GM12878 (cell line): ENCODE measurements around the gene ABCC11. TPM values are rescaled to one million over a fixed set of nuclear protein-coding genes. Genes with fewer than 3 reads are reported as not detected.
A peak's percentile ranks its signal among the peaks of the same experiment; 100 is the strongest.

Experiments used
- ATAC-seq: fragments of 200-7000 bp; cut with Tn5 transposase; 3 replicates; pipeline ENCODE4 v1.9.1; 2020; ENCODE audit warnings: mild to moderate bottlenecking, moderate library complexity
- BruUV-seq: library from RNA; stranded (reverse); fragments of 400-500 nt; replicated peaks from 2 replicates; lab custom pipeline; 2021; lab: Mats Ljungman, UMichigan
- CTCF ChIA-PET: fragments of 300-600 bp; sonication (Branson Sonifier 250); formaldehyde crosslinking; extraction: SDS; loops from one replicate; lab custom pipeline; 2021; ENCODE audit warnings: inconsistent platforms; lab: Yijun Ruan, JAX
- POLR2A ChIA-PET: fragments of 350-600 bp; formaldehyde crosslinking; extraction: SDS; loops from one replicate; lab custom pipeline; 2021; ENCODE audit warnings: inconsistent platforms; lab: Charles Lee
- RAD21 ChIA-PET: fragments of 300-600 bp; sonication (Branson Sonifier 250); formaldehyde crosslinking; loops from one replicate; lab custom pipeline; 2023; ENCODE audit warnings: antibody characterized with exemption; ENCODE audit not compliant: unreplicated experiment; lab: Charles Lee
- SMC1A ChIA-PET: fragments of 300-600 bp; sonication (Branson Sonifier 250); formaldehyde crosslinking; loops from one replicate; lab custom pipeline; 2023; ENCODE audit not compliant: unreplicated experiment, uncharacterized antibody; lab: Charles Lee
- DNase-seq: peaks from one replicate; pipeline ENCODE4 v3.0.0-alpha.2; 2011; ENCODE audit warnings: low read depth, low spot score
- FAIRE-seq: peaks from 3 replicates; lab custom pipeline; 2011; peaks lifted over from hg19 to GRCh38; lab: Jason Lieb, UNC
- H2AFZ ChIP-seq: 2 replicates; pipeline ENCODE4 v1.6.0; 2011; ENCODE audit warnings: low read depth, low read length, control low read depth; ENCODE audit not compliant: control insufficient read depth
- H3K27ac ChIP-seq: 2 replicates; pipeline ENCODE4 v1.5.1; 2011; ENCODE audit warnings: control low read depth; ENCODE audit not compliant: control insufficient read depth, insufficient read depth
- H3K27me3 ChIP-seq, 2 experiments: replicated peaks in 1 of 2; 2 replicates each; pipeline versions ENCODE4 v1.6.0 to v1.6.1; 2011; ENCODE audit warnings: low read length in 1 of 2; ENCODE audit not compliant: control insufficient read depth in 2 of 2, insufficient read depth in 2 of 2
- H3K36me3 ChIP-seq, 2 experiments: 2 replicates each; pipeline ENCODE4 v1.5.1; 2011; ENCODE audit warnings: low read length in 1 of 2; ENCODE audit not compliant: control insufficient read depth in 2 of 2, insufficient read depth in 2 of 2
- H3K4me1 ChIP-seq: 2 replicates; pipeline ENCODE4 v1.6.1; 2011; ENCODE audit warnings: mild to moderate bottlenecking, low read length, moderate library complexity, mixed read lengths; ENCODE audit not compliant: control insufficient read depth, insufficient read depth
- H3K4me2 ChIP-seq: 2 replicates; pipeline ENCODE4 v1.6.0; 2011; ENCODE audit warnings: control low read depth; ENCODE audit not compliant: control insufficient read depth, insufficient read depth
- H3K4me3 ChIP-seq: fragments of 200-600 bp; sonication (generic); 2 replicates; pipeline ENCODE4 v1.5.1; 2016
- H3K79me2 ChIP-seq: 2 replicates; pipeline ENCODE4 v1.6.0; 2011; ENCODE audit warnings: low read length; ENCODE audit not compliant: control insufficient read depth, insufficient read depth
- H3K9ac ChIP-seq: 2 replicates; pipeline ENCODE4 v1.8.0; 2011; ENCODE audit warnings: low read length, control low read depth, mixed read lengths; ENCODE audit not compliant: control insufficient read depth, insufficient read depth
- H3K9me3 ChIP-seq: replicated peaks from 3 replicates; pipeline ENCODE4 v1.5.1; 2011; ENCODE audit warnings: mild to moderate bottlenecking, low read length; ENCODE audit not compliant: control insufficient read depth, insufficient read depth
- H4K20me1 ChIP-seq: 2 replicates; pipeline ENCODE4 v1.6.0; 2011; ENCODE audit not compliant: control insufficient read depth, insufficient read depth
- BCL3 ChIP-seq: IDR thresholded peaks from 2 replicates; pipeline ENCODE4 v1.6.1; 2011; ENCODE audit warnings: borderline replicate concordance, low read depth, mild to moderate bottlenecking, moderate library complexity, low read length; ENCODE audit not compliant: insufficient read depth, poor library complexity, severe bottlenecking
- CREB1 ChIP-seq: IDR thresholded peaks from 2 replicates; pipeline ENCODE4 v1.6.1; 2012; ENCODE audit warnings: low read depth, mild to moderate bottlenecking, inconsistent platforms
- ESRRA ChIP-seq: IDR thresholded peaks from 2 replicates; pipeline ENCODE4 v1.6.1; 2012; ENCODE audit warnings: mild to moderate bottlenecking, low read length, improper control_type of control experiment
- JUND ChIP-seq: IDR thresholded peaks from 2 replicates; pipeline ENCODE4 v1.6.1; 2012; ENCODE audit warnings: low read depth, mild to moderate bottlenecking, low read length, improper control_type of control experiment, moderate library complexity
- MTA2 ChIP-seq: fragments of 450-650 bp; IDR thresholded peaks from 2 replicates; pipeline ENCODE4 v1.6.1; 2016; ENCODE audit warnings: low read depth, mild to moderate bottlenecking, moderate library complexity
- NFIC ChIP-seq: IDR thresholded peaks from 2 replicates; pipeline ENCODE4 v1.6.1; 2012; ENCODE audit warnings: low read depth, mild to moderate bottlenecking, inconsistent platforms, low read length, moderate library complexity
- PAX8 ChIP-seq: fragments of 450-650 bp; IDR thresholded peaks from 2 replicates; pipeline ENCODE4 v1.6.1; 2017; ENCODE audit warnings: mild to moderate bottlenecking, moderate library complexity
- RUNX3 ChIP-seq: IDR thresholded peaks from 2 replicates; pipeline ENCODE4 v1.6.1; 2012; ENCODE audit warnings: low read length, inconsistent platforms
- TCF12 ChIP-seq: IDR thresholded peaks from 2 replicates; pipeline ENCODE4 v1.6.1; 2011; ENCODE audit warnings: low read depth, mild to moderate bottlenecking, low read length
- ZNF207 ChIP-seq: fragments of 450-650 bp; IDR thresholded peaks from 2 replicates; pipeline ENCODE4 v1.6.1; 2014; ENCODE audit warnings: antibody characterized with exemption, mild to moderate bottlenecking, borderline replicate concordance
- ZNF217 ChIP-seq: fragments of 450-650 bp; IDR thresholded peaks from 2 replicates; pipeline ENCODE4 v1.6.1; 2017; ENCODE audit warnings: antibody characterized with exemption, mild to moderate bottlenecking
- WGBS: methylation state at CpG from one replicate; pipeline ENCODE4 v1.1.6; 2016; ENCODE audit warnings: low lambda C conversion rate; ENCODE audit not compliant: insufficient replicate concordance, insufficient coverage; ENCODE audit errors: missing lambda C conversion rate; 5-methylcytosine and 5-hydroxymethylcytosine counted together
- in situ Hi-C: fragments of 300-500 bp; cut with MboI; formaldehyde crosslinking; loops from 9 replicates; pipeline ENCODE4 v1.14.3; 2018; ENCODE audit warnings: mixed read lengths
- intact Hi-C: fragments of 100-400 bp; cut with micrococcal nuclease; formaldehyde crosslinking; loops from one replicate; pipeline ENCODE4 v1.14.2; 2022; ENCODE audit not compliant: unreplicated experiment
- polyA plus RNA-seq, 11 experiments: library from polyadenylated mRNA; depleted of rRNA in 4 of 11; unstranded in 6 of 11; stranded (reverse) in 5 of 11; fragments of >200 nt; fragmentation: Nextera tagmentation in 4 of 11; fragmentation: Illumina TruSeq in 1 of 11; extraction: Ambion mirVana in 4 of 11; extraction: Trizol in 1 of 11; gene quantifications; 1 replicate in 1 of 11; 2 replicates in 10 of 11; pipeline versions ENCODE4 v1.2.1 to v1.2.3, GENCODE V29; 2011 to 2016; ENCODE audit warnings: inconsistent platforms in 2 of 11, missing spikeins in 2 of 11, low read depth in 1 of 11
- total RNA-seq, 4 experiments: library from RNA; depleted of rRNA in 3 of 4; stranded (reverse); fragments of >200 nt in 3 of 4; fragmentation: Illumina TruSeq in 1 of 4; extraction: Trizol in 1 of 4; gene quantifications; 2 replicates each; pipeline versions ENCODE4 v1.2.1 to v1.2.3, GENCODE V29; 2013 to 2021

Gene ABCC11
- total and polyA plus RNA-seq, 10 of the 15 experiments (the other 5 are each of a cell fraction or from before 2014, with no cell fraction given), result 0.04 to 0.20 (median 0.10) TPM; not detected in 6

- H3K27me3 ChIP-seq, result no peaks in the 10 kb centered on the region; a peak in 1 of 4 replicates
- H3K79me2 ChIP-seq, result no peaks in the 10 kb centered on the region
- H3K36me3 ChIP-seq, result no peaks in the 10 kb centered on the region
- in situ Hi-C loops, result no loop called here
- H4K20me1 ChIP-seq, result no peaks in the 10 kb centered on the region
- intact Hi-C loops, result no loop called here
- RAD21 ChIA-PET, result no interaction called here
- no peak for DNase-seq
- ATAC-seq, result peak; percentile 61
- H3K27ac ChIP-seq, result no peak overlapping the region
- WGBS, result 36% methylated on average over 8 of the region's 8 CpGs
- TF ChIP-seq TCF12 (no peak), MTA2 (no peak), NFIC (no peak), ZNF207 (no peak), BCL3 (peak; percentile 80), RUNX3 (no peak), JUND (no peak), CREB1 (no peak), ZNF217 (no peak), ESRRA (peak; percentile 53; the same call in 1 of the 2 replicates), PAX8 (no peak)
- H2AFZ ChIP-seq, result no peak overlapping the region
- no peak overlapping the region for H3K9ac ChIP-seq
- no peak overlapping the region for H3K4me2 ChIP-seq
- no peaks in the 10 kb centered on the region for H3K4me1 ChIP-seq
- CTCF ChIA-PET, result interaction anchor here (0.9 to 1.0 kb wide), 2 partner anchors 26 to 32 kb away, joined by 3 read pairs; no protein-coding TSS in a partner anchor
- H3K4me3 ChIP-seq, result no peak overlapping the region
- no peak for FAIRE-seq
- no TSS peak for BruUV-seq
- POLR2A ChIA-PET, result interaction anchor here (0.6 to 0.7 kb wide), 2 partner anchors 1182 to 1203 kb away, joined by 3 read pairs; no protein-coding TSS in a partner anchor
- SMC1A ChIA-PET, result interaction anchor here (1.5 kb wide), 1 partner anchor 24 kb away, joined by 3 read pairs; no protein-coding TSS in a partner anchor
- no peaks in the 10 kb centered on the region for H3K9me3 ChIP-seq
Measured at GRCh38 chr16:48206594-48207242, 40.6 kb downstream of the ABCC11 start.
